Suppressor macrophage treated with lipopolysaccharide for 4 hours (primary cell): Measurements from ENCODE around the gene KCNJ11.

Experiments used
- DNase-seq: peaks from one replicate; pipeline ENCODE4 v3.0.0-alpha.2; 2020

KCNJ11 gene

DNA sequence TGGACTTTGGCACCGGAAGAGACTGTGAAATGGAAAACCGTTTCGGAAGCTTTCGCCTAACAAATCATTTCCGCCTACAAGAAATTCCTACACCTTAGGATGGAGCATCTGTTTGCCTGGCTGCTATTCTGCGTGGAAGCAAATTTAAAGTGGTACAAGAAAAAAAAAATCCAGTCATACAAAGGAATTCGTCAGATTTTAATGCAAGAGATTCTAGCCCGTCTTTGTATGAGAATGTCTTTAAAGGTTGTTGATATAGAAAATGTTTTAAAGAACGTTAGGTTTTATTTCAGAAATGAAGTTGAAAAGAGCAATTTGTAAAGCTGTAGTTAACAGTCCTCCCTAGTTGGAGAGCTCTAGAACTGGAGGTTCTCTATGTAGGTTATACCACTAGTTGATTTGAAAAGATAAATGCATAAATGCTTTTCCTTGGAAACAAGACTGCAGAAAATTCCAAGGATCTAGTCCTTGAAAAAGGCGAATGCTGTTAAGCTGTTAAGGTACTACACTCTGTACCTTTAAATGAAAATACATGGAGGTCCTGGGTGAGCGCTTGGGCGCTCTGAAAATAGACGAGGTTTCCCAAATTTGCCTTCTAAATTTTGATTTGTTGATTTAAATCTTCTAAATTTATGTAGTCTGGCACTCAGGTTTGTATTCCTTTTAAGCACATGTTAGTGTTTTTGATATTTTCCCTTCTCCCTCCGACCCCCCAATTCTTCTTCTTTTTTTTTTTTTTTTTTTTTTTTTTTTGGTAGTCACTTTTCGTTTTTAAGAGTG lies 34.4 kb downstream of the KCNJ11 start:
- DNase-seq, result no peak

DNA sequence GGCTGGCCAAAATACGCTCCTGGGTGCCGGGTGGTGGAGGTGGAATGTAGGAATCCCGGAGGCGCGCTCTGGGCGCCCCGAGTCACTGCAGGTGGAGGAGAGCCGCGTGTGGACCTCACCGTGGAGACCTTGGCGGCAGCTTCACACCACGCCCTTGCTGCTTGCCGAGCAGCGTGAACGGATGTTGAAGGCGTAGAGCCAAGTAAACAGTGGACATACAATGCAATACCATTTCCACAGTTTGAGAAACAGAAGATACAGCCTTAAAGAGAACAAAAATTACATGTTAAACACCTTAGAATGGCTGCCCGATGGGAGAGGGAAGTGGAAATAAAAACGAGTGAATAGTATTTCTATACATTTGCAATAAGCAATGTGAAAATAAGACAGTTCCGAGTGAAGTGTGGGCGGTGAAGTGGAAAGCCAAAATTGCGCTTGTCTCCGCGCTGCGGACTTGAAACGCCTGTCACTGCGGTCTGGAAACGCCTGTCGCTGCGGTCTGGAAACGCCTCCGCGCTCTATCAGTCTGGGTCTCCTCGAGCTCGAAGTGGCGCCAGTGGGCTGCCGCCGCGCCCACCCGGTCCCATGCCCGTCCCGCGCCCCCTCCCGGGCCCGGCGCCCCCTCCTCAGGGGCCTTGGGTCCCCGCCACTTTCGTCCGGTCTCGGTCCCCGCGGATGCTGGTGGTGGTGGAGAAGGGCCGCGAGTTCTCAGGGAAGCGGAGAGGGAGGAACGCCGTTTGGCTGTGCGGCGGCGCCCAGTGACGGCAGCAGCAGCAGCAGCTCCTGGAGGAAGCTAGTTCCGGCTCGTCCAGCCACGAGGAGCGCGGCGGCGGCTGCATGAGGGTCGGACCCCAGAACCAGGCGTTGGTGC lies 35.3 kb downstream of the KCNJ11 start:
- DNase-seq, result peak; percentile 75

- DNase-seq, result peak; percentile 95
These were observed 36.8 kb downstream of the KCNJ11 start, which contains the start of gene NCR3LG1 for GRCh38 chr11:17351510-17352176. TSS of gene NCR3LG1 (plus strand) at chr11:17351800. CDS start at chr11:17351970, 170 bp downstream.

DNA sequence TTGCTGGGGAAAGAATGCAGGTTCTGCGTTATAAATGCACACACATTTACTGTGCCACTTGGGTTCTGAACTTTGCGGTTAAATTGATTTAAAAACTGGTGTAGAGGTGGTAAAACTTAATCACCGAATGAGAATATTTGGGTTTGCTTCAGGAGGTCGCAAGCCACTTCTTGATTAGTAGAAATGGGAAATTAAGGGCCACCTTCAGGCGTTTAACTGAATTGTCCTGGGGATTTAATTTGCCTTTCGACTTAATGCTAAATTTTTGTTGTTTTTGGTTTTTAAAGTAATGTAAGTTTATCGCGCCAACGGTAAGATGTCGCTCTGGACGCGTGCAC lies 37.3 kb downstream of the KCNJ11 start:
- no peak for DNase-seq

- DNase-seq, result peak; percentile 50
These were observed 37.8 kb downstream of the KCNJ11 start for GRCh38 chr11:17350455-17351171.

- DNase-seq, result no peak
These were observed 40.8 kb downstream of the KCNJ11 start for GRCh38 chr11:17347676-17348075.

DNA sequence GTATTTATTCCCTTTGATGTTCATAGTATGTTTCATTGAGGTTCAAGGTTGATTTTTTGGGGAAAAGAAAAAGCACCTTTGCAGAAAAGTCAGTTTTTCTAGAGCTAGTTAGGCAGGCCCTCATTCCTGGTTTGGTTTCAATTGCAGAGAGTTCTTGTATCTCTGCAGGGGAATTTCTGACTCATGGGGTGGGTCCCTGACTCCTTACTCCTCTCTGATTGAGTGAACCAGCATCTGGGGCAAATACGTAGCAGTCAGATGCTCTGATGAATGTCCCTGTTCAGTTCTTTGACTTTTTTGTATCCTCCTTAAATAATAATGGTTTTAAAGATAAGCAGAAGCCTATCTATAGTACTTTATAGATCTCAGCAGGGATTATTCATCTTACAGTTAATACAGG lies 44.6 kb downstream of the KCNJ11 start:
- peak; percentile 5 for DNase-seq

DNA sequence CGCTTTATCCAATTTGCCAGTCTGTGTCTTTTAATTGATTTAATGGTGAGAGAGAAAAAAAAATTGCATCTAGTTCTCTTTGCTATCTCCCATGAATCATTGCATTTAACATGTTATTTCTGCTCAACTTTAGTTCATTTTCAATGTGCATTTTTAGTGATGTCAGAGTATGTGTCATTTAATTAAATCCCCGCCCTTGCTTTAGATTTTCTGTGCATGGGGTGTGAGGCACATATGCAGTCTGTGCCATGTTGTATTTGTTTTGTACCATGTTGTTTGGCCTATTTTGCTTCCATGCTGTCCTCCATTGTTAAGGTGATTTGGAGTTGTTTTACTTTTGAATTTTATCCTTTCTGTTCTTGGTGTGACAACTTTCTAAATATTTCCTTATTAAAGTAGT lies 45.2 kb downstream of the KCNJ11 start:
- DNase-seq, result no peak
